HepG2 (cell line): ENCODE data around the gene CFAP43. TPM values are rescaled to one million over a fixed set of nuclear protein-coding genes. Genes with fewer than 3 reads are reported as not detected.

ENCODE experiments used
- AHR ChIP-seq: IDR thresholded peaks from 2 replicates; pipeline ENCODE4 v1.6.1; 2018; ENCODE audit warnings: missing genetic modification reagents, missing compliant biosample characterization
- AKAP8 ChIP-seq: sonication (generic); formaldehyde crosslinking; IDR thresholded peaks from 2 replicates; pipeline ENCODE4 v1.5.1; 2020; ENCODE audit warnings: mild to moderate bottlenecking, missing genetic modification reagents
- ARHGAP35 ChIP-seq: sonication (generic); formaldehyde crosslinking; IDR thresholded peaks from 2 replicates; pipeline ENCODE4 v1.9.0; 2022; ENCODE audit warnings: mild to moderate bottlenecking, inconsistent platforms, moderate library complexity, missing genetic modification reagents, borderline replicate concordance
- ARID2 ChIP-seq: sonication (generic); formaldehyde crosslinking; IDR thresholded peaks from 2 replicates; pipeline ENCODE4 v1.8.1; 2022; ENCODE audit warnings: mild to moderate bottlenecking, missing genetic modification reagents, borderline replicate concordance
- HMG20A ChIP-seq: IDR thresholded peaks from 2 replicates; pipeline ENCODE4 v1.6.1; 2016; ENCODE audit warnings: borderline replicate concordance
- RFX5 ChIP-seq: IDR thresholded peaks from 2 replicates; pipeline ENCODE4 v1.6.1; 2011; ENCODE audit warnings: low read depth, low read length, improper control_type of control experiment
- RFXANK ChIP-seq: IDR thresholded peaks from 2 replicates; pipeline ENCODE4 v1.6.1; 2016
- YEATS2 ChIP-seq: sonication (generic); formaldehyde crosslinking; IDR thresholded peaks from 2 replicates; pipeline ENCODE4 v1.4.0; 2020; ENCODE audit warnings: missing genetic modification reagents, borderline replicate concordance
- ZNF382 ChIP-seq: sonication (generic); formaldehyde crosslinking; IDR thresholded peaks from 2 replicates; pipeline ENCODE4 v1.5.0; 2020; ENCODE audit warnings: missing genetic modification reagents, mild to moderate bottlenecking, borderline replicate concordance
- ZNF460 ChIP-seq: sonication (generic); formaldehyde crosslinking; IDR thresholded peaks from 2 replicates; pipeline ENCODE4 v1.5.1; 2020; ENCODE audit warnings: missing genetic modification reagents, mild to moderate bottlenecking, borderline replicate concordance
- ZNF530 ChIP-seq: sonication (generic); formaldehyde crosslinking; IDR thresholded peaks from 2 replicates; pipeline ENCODE4 v1.5.0; 2020; ENCODE audit warnings: low read depth, mild to moderate bottlenecking, missing genetic modification reagents
- ZNF761 ChIP-seq: sonication (generic); formaldehyde crosslinking; conservative IDR thresholded peaks from 2 replicates; pipeline ENCODE4 v1.4.0; 2020; ENCODE audit warnings: mild to moderate bottlenecking, missing genetic modification reagents
- polyA plus RNA-seq, 8 experiments: library from polyadenylated mRNA; depleted of rRNA in 3 of 8; stranded (reverse) in 7 of 8; unstranded in 1 of 8; fragments of >200 nt; fragmentation: Illumina TruSeq in 4 of 8; extraction: Trizol in 4 of 8; gene quantifications; 2 replicates each; pipeline versions ENCODE4 v1.2.1 to v1.2.3, GENCODE V29; 2011 to 2016; ENCODE audit warnings: low read depth in 4 of 8, missing spikeins in 1 of 8, mixed read lengths in 1 of 8; ENCODE audit not compliant: insufficient read depth in 1 of 8
- total RNA-seq, 5 experiments: library from RNA; depleted of rRNA; stranded (reverse); fragments of >200 nt; fragmentation: Illumina TruSeq; extraction: Trizol; gene quantifications; 2 replicates each; pipeline ENCODE4 v1.2.3, GENCODE V29; 2016; ENCODE audit warnings: low read depth in 1 of 5
- TF ChIP-seq, protein P1 (sequence below): sonication (generic); formaldehyde crosslinking; IDR thresholded peaks from 2 replicates; pipeline ENCODE4 v1.5.0; 2020; ENCODE audit warnings: mild to moderate bottlenecking, missing genetic modification reagents, borderline replicate concordance
- TF ChIP-seq, protein P2 (sequence below): sonication (generic); formaldehyde crosslinking; IDR thresholded peaks from 2 replicates; pipeline ENCODE4 v1.4.0; 2020; ENCODE audit warnings: low read depth, mild to moderate bottlenecking, missing genetic modification reagents
- TF ChIP-seq, protein P3 (sequence below): sonication (generic); formaldehyde crosslinking; IDR thresholded peaks from 2 replicates; pipeline ENCODE4 v1.4.0; 2020; ENCODE audit warnings: missing genetic modification reagents, low read depth, mild to moderate bottlenecking, borderline replicate concordance
- TF ChIP-seq, protein P4 (sequence below): sonication (generic); formaldehyde crosslinking; IDR thresholded peaks from 2 replicates; pipeline ENCODE4 v1.5.0; 2020; ENCODE audit warnings: mild to moderate bottlenecking, low read depth, missing genetic modification reagents, borderline replicate concordance

CFAP43 gene
- total and polyA plus RNA-seq, 2 of the 13 experiments (the other 11 are each of a cell fraction or from before 2014, with no cell fraction given): 0.24 to 0.38 TPM

DNA sequence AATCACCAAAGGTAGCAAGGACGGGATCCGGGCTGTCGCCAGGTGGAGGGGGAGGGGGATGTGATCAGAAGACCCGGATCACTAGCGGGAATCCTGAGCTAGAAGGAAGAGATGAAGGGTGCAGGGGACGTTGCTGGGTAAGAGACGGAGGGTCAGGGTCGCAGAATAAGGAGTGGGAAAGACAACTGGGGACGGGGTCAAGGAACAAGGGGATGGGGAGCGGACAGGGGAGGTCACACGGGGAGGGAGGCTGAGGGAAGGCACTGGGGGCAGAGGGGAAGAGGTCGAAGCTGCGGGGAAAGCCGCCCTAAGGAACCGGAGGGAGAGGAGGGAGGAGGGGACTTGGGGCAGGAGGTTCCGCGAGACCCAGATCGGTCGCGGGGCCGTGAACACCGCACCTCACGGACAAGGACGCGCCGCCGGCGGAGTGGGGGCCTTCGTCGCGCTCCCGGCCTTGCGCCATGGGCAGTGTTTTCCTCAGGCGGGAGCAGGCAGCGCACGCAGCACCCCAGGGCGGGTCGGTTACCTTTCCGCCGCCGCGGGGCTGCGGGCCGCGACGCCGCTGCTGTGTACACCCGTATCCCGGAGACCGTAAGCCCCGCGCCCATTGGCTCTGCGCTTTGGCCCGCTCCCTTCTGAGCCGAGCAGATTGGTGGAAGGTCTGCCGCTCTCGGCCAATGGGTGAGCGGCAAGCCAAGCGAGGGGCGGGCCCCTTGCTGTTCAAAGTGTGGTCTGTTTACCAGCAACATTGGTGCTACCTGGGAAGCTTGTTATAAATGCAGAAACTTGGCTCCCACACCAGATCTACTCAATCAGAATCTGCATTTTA lies at the start of gene CFAP43 (continued):
- TF ChIP-seq, protein P1, sequence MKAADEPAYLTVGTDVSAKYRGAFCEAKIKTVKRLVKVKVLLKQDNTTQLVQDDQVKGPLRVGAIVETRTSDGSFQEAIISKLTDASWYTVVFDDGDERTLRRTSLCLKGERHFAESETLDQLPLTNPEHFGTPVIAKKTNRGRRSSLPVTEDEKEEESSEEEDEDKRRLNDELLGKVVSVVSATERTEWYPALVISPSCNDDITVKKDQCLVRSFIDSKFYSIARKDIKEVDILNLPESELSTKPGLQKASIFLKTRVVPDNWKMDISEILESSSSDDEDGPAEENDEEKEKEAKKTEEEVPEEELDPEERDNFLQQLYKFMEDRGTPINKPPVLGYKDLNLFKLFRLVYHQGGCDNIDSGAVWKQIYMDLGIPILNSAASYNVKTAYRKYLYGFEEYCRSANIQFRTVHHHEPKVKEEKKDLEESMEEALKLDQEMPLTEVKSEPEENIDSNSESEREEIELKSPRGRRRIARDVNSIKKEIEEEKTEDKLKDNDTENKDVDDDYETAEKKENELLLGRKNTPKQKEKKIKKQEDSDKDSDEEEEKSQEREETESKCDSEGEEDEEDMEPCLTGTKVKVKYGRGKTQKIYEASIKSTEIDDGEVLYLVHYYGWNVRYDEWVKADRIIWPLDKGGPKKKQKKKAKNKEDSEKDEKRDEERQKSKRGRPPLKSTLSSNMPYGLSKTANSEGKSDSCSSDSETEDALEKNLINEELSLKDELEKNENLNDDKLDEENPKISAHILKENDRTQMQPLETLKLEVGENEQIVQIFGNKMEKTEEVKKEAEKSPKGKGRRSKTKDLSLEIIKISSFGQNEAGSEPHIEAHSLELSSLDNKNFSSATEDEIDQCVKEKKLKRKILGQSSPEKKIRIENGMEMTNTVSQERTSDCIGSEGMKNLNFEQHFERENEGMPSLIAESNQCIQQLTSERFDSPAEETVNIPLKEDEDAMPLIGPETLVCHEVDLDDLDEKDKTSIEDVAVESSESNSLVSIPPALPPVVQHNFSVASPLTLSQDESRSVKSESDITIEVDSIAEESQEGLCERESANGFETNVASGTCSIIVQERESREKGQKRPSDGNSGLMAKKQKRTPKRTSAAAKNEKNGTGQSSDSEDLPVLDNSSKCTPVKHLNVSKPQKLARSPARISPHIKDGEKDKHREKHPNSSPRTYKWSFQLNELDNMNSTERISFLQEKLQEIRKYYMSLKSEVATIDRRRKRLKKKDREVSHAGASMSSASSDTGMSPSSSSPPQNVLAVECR: peak; percentile 100
- TF ChIP-seq ZNF530 (CRISPR knock-in tag) (no peak), ZNF460 (no peak), ZNF761 (peak; percentile 77; the same call in 1 of the 2 replicates), HMG20A (CRISPR knock-in tag) (no peak), YEATS2 (CRISPR knock-in tag) (peak; percentile 62; the same call in 1 of the 2 replicates), ZNF382 (CRISPR knock-in tag) (no peak), ARID2 (CRISPR knock-in tag) (peak; percentile 86), RFX5 (no peak), ARHGAP35 (no peak), AKAP8 (CRISPR knock-in tag) (no peak), RFXANK (CRISPR knock-in tag) (no peak), AHR (CRISPR knock-in tag) (peak; percentile 69; the same call in 1 of the 2 replicates)
- TF ChIP-seq, protein P2, sequence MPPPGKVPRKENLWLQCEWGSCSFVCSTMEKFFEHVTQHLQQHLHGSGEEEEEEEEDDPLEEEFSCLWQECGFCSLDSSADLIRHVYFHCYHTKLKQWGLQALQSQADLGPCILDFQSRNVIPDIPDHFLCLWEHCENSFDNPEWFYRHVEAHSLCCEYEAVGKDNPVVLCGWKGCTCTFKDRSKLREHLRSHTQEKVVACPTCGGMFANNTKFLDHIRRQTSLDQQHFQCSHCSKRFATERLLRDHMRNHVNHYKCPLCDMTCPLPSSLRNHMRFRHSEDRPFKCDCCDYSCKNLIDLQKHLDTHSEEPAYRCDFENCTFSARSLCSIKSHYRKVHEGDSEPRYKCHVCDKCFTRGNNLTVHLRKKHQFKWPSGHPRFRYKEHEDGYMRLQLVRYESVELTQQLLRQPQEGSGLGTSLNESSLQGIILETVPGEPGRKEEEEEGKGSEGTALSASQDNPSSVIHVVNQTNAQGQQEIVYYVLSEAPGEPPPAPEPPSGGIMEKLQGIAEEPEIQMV (CRISPR knock-in tag): peak; percentile 88
- TF ChIP-seq, protein P3, sequence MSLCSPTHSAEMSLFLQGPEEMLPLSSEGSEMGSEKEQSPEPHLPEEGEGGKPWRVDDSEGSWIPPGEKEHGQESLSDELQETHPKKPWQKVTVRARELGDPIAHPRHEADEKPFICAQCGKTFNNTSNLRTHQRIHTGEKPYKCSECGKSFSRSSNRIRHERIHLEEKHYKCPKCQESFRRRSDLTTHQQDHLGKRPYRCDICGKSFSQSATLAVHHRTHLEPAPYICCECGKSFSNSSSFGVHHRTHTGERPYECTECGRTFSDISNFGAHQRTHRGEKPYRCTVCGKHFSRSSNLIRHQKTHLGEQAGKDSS: no peak; the same call in 1 of the 2 replicates
- TF ChIP-seq, protein P4, sequence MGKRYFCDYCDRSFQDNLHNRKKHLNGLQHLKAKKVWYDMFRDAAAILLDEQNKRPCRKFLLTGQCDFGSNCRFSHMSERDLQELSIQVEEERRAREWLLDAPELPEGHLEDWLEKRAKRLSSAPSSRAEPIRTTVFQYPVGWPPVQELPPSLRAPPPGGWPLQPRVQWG (CRISPR knock-in tag): no peak
